Endothelial cell (in vitro differentiated cells): ENCODE results near the gene PRPF8. TPM values are rescaled to one million over a fixed set of nuclear protein-coding genes. Genes with fewer than 3 reads are reported as not detected.

Source experiments
- DNase-seq: peaks from one replicate; pipeline ENCODE4 v3.0.0; 2021; ENCODE audit warnings: low spot score
- H3K27ac Mint-ChIP-seq: one replicate; pipeline ENCODE4 v1.8.0; 2021; ENCODE audit warnings: mixed read lengths, inconsistent platforms; ENCODE audit not compliant: unreplicated experiment
- H3K27me3 Mint-ChIP-seq: one replicate; pipeline ENCODE4 v1.8.0; 2021; ENCODE audit warnings: mild to moderate bottlenecking, moderate library complexity, mixed read lengths, inconsistent platforms; ENCODE audit not compliant: unreplicated experiment
- H3K36me3 Mint-ChIP-seq: one replicate; pipeline ENCODE4 v1.8.0; 2021; ENCODE audit warnings: mild to moderate bottlenecking, low read depth, mixed read lengths, inconsistent platforms; ENCODE audit not compliant: unreplicated experiment
- H3K4me1 Mint-ChIP-seq: one replicate; pipeline ENCODE4 v1.8.0; 2021; ENCODE audit warnings: mild to moderate bottlenecking, mixed read lengths, inconsistent platforms; ENCODE audit not compliant: unreplicated experiment
- H3K4me3 Mint-ChIP-seq: one replicate; pipeline ENCODE4 v1.8.0; 2021; ENCODE audit warnings: mild to moderate bottlenecking, mixed read lengths, inconsistent platforms; ENCODE audit not compliant: unreplicated experiment
- H3K9me3 Mint-ChIP-seq: one replicate; pipeline ENCODE4 v1.8.0; 2021; ENCODE audit warnings: mixed read lengths, inconsistent platforms; ENCODE audit not compliant: unreplicated experiment
- long read RNA-seq: library from polyadenylated mRNA; unstranded; transcript quantifications from one replicate; pipeline ENCODE4 v2.0.0, GENCODE V29; 2020; ENCODE audit not compliant: unreplicated experiment
- total RNA-seq: library from RNA; stranded (reverse); fragmentation: NEBNext Ultra II Directional; extraction: Animal tissue kit (Norgen Biotek cat#: 25700); gene quantifications from one replicate; pipeline ENCODE4 v1.2.1, GENCODE V29; 2021; ENCODE audit not compliant: unreplicated experiment
- TF ChIP-seq, protein P1 (sequence below): fragments of 200-600 bp; sonication (generic); IDR thresholded peaks from one replicate; pipeline ENCODE4 v1.5.0; 2021; ENCODE audit warnings: antibody characterized with exemption; ENCODE audit not compliant: unreplicated experiment

Gene PRPF8
- 295 TPM for total RNA-seq
- long read RNA-seq, partial matches to known transcripts = 10 of 12 reads
- long read RNA-seq, other reads (novel, unspliced or antisense) = 2 of 12 reads

GRCh38 chr17:1684378-1685189 is at the start of gene PRPF8:
Gene PRPF8, minus strand, starts transcription at chr17:1684867. Its CDS starts 296 bp downstream, at chr17:1684571.
- peaks cover 36% of the 10 kb centered on the region for H3K36me3 Mint-ChIP-seq
- H3K27me3 Mint-ChIP-seq = peaks cover 11% of the 10 kb centered on the region
- H3K27ac Mint-ChIP-seq = peak within 1 kb of the TSS; percentile 95
- H3K4me3 Mint-ChIP-seq = peak within 1 kb of the TSS; percentile 99
- peak; percentile 98 for DNase-seq
- H3K4me1 Mint-ChIP-seq = peaks cover 27% of the 10 kb centered on the region
- no peaks in the 10 kb centered on the region for H3K9me3 Mint-ChIP-seq
- TF ChIP-seq, protein P1, sequence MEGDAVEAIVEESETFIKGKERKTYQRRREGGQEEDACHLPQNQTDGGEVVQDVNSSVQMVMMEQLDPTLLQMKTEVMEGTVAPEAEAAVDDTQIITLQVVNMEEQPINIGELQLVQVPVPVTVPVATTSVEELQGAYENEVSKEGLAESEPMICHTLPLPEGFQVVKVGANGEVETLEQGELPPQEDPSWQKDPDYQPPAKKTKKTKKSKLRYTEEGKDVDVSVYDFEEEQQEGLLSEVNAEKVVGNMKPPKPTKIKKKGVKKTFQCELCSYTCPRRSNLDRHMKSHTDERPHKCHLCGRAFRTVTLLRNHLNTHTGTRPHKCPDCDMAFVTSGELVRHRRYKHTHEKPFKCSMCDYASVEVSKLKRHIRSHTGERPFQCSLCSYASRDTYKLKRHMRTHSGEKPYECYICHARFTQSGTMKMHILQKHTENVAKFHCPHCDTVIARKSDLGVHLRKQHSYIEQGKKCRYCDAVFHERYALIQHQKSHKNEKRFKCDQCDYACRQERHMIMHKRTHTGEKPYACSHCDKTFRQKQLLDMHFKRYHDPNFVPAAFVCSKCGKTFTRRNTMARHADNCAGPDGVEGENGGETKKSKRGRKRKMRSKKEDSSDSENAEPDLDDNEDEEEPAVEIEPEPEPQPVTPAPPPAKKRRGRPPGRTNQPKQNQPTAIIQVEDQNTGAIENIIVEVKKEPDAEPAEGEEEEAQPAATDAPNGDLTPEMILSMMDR = no peak

- no peak for DNase-seq
- Mint-ChIP-seq H3K27me3 (peaks cover 14% of the 10 kb centered on the region), H3K9me3 (no peaks in the 10 kb centered on the region), H3K36me3 (peaks cover 20% of the 10 kb centered on the region), H3K4me3 (no peak overlapping the region), H3K27ac (no peak overlapping the region), H3K4me1 (no peaks in the 10 kb centered on the region)
- TF ChIP-seq, protein P1 = no peak
Measured at GRCh38 chr17:1733759-1734158, 49.1 kb upstream of the PRPF8 start.

GRCh38 chr17:1732833-1733321 is 48.2 kb upstream of the PRPF8 start:
- H3K4me1 Mint-ChIP-seq = no peaks in the 10 kb centered on the region
- no peak overlapping the region for H3K4me3 Mint-ChIP-seq
- no peaks in the 10 kb centered on the region for H3K9me3 Mint-ChIP-seq
- DNase-seq = no peak
- H3K27me3 Mint-ChIP-seq = peaks cover 14% of the 10 kb centered on the region
- TF ChIP-seq, protein P1 = no peak
- no peak overlapping the region for H3K27ac Mint-ChIP-seq
- peaks cover 16% of the 10 kb centered on the region for H3K36me3 Mint-ChIP-seq

GRCh38 chr17:1732241-1732832 is 47.7 kb upstream of the PRPF8 start:
- H3K27me3 Mint-ChIP-seq = peaks cover 11% of the 10 kb centered on the region
- no peak overlapping the region for H3K27ac Mint-ChIP-seq
- no peak for DNase-seq
- no peaks in the 10 kb centered on the region for H3K4me1 Mint-ChIP-seq
- no peak overlapping the region for H3K4me3 Mint-ChIP-seq
- TF ChIP-seq, protein P1 = no peak
- no peaks in the 10 kb centered on the region for H3K9me3 Mint-ChIP-seq
- peaks cover 16% of the 10 kb centered on the region for H3K36me3 Mint-ChIP-seq

DNA sequence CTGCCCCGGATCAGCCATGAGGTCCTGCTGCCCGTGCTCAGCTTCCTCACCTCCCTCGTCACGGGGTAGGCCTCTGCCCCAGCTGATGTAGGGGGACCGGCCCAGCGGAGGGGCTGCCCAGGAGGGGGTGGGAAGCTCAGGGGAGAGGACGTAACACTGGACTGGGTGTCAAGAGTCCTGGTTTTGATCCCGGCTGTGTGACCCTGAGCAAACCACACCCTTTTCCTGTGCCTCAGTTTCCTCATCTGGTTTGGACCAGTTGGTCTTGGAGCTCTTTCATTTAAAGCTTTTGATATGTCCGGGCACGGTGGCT is 46.5 kb upstream of the PRPF8 start:
- DNase-seq = no peak
- Mint-ChIP-seq H3K4me1 (no peaks in the 10 kb centered on the region), H3K4me3 (no peak overlapping the region), H3K9me3 (no peaks in the 10 kb centered on the region), H3K27me3 (peaks cover 8% of the 10 kb centered on the region), H3K36me3 (peaks cover 12% of the 10 kb centered on the region), H3K27ac (no peak overlapping the region)
- TF ChIP-seq, protein P1 = no peak
